HepG2 (cell line): ENCODE results near the gene DLEC1. TPM values are rescaled to one million over a fixed set of nuclear protein-coding genes. Genes with fewer than 3 reads are reported as not detected.
A peak's percentile ranks its signal among the peaks of the same experiment; 100 is the strongest.

ENCODE experiments used
- FOXO1 ChIP-seq: sonication (generic); formaldehyde crosslinking; IDR thresholded peaks from 2 replicates; pipeline ENCODE4 v1.4.0; 2020; ENCODE audit warnings: missing genetic modification reagents
- HMGA1 ChIP-seq: sonication (generic); formaldehyde crosslinking; conservative IDR thresholded peaks from 2 replicates; pipeline ENCODE4 v1.4.0; 2020; ENCODE audit warnings: missing genetic modification reagents
- KDM4B ChIP-seq: sonication (generic); formaldehyde crosslinking; IDR thresholded peaks from 2 replicates; pipeline ENCODE4 v1.4.0; 2020; ENCODE audit warnings: missing genetic modification reagents
- MBD4 ChIP-seq: IDR thresholded peaks from 2 replicates; pipeline ENCODE4 v1.6.1; 2012; ENCODE audit warnings: low read length, inconsistent platforms, borderline replicate concordance
- NFYC ChIP-seq: IDR thresholded peaks from 2 replicates; pipeline ENCODE4 v1.6.1; 2016; ENCODE audit warnings: missing genetic modification reagents, missing compliant biosample characterization
- RFXANK ChIP-seq: IDR thresholded peaks from 2 replicates; pipeline ENCODE4 v1.6.1; 2016
- SMARCC2 ChIP-seq: fragments of 450-650 bp; IDR thresholded peaks from 2 replicates; pipeline ENCODE4 v1.6.1; 2017; ENCODE audit warnings: antibody characterized with exemption, mild to moderate bottlenecking
- TCF12 ChIP-seq, 2 experiments: fragments of 450-650 bp in 1 of 2; sonication (generic) in 1 of 2; formaldehyde crosslinking in 1 of 2; IDR thresholded peaks; 2 replicates each; pipeline versions ENCODE4 v1.6.1 to v1.8.0; 2017 to 2022; ENCODE audit warnings: antibody characterized with exemption in 1 of 2, mild to moderate bottlenecking in 1 of 2, missing genetic modification reagents in 1 of 2, moderate library complexity in 1 of 2
- ZC3H4 ChIP-seq: sonication (generic); formaldehyde crosslinking; IDR thresholded peaks from 2 replicates; pipeline ENCODE4 v1.4.0; 2020; ENCODE audit warnings: missing genetic modification reagents, borderline replicate concordance
- ZFAT ChIP-seq: sonication (generic); formaldehyde crosslinking; conservative IDR thresholded peaks from 2 replicates; pipeline ENCODE4 v1.8.1; 2023; ENCODE audit warnings: missing genetic modification reagents, inconsistent platforms
- ZNF382 ChIP-seq: sonication (generic); formaldehyde crosslinking; IDR thresholded peaks from 2 replicates; pipeline ENCODE4 v1.5.0; 2020; ENCODE audit warnings: missing genetic modification reagents, mild to moderate bottlenecking, borderline replicate concordance
- ZNF430 ChIP-seq: sonication (generic); formaldehyde crosslinking; IDR thresholded peaks from 2 replicates; pipeline ENCODE4 v1.9.0; 2021; ENCODE audit warnings: mild to moderate bottlenecking, missing genetic modification reagents
- ZNF441 ChIP-seq: sonication (generic); formaldehyde crosslinking; IDR thresholded peaks from 2 replicates; pipeline ENCODE4 v1.7.0; 2021; ENCODE audit warnings: missing genetic modification reagents, borderline replicate concordance
- ZNF543 ChIP-seq: sonication (generic); formaldehyde crosslinking; IDR thresholded peaks from 2 replicates; pipeline ENCODE4 v1.4.0; 2020; ENCODE audit warnings: mild to moderate bottlenecking, missing genetic modification reagents
- ZNF766 ChIP-seq: sonication (generic); formaldehyde crosslinking; IDR thresholded peaks from 2 replicates; pipeline ENCODE4 v1.5.0; 2020; ENCODE audit warnings: missing genetic modification reagents, borderline replicate concordance
- ZNF883 ChIP-seq: sonication (generic); formaldehyde crosslinking; IDR thresholded peaks from 2 replicates; pipeline ENCODE4 v1.5.1; 2020; ENCODE audit warnings: mild to moderate bottlenecking, missing genetic modification reagents; ENCODE audit errors: not compliant biosample characterization
- polyA plus RNA-seq, 8 experiments: library from polyadenylated mRNA; depleted of rRNA in 3 of 8; stranded (reverse) in 7 of 8; unstranded in 1 of 8; fragments of >200 nt; fragmentation: Illumina TruSeq in 4 of 8; extraction: Trizol in 4 of 8; gene quantifications; 2 replicates each; pipeline versions ENCODE4 v1.2.1 to v1.2.3, GENCODE V29; 2011 to 2016; ENCODE audit warnings: low read depth in 4 of 8, missing spikeins in 1 of 8, mixed read lengths in 1 of 8; ENCODE audit not compliant: insufficient read depth in 1 of 8
- total RNA-seq, 5 experiments: library from RNA; depleted of rRNA; stranded (reverse); fragments of >200 nt; fragmentation: Illumina TruSeq; extraction: Trizol; gene quantifications; 2 replicates each; pipeline ENCODE4 v1.2.3, GENCODE V29; 2016; ENCODE audit warnings: low read depth in 1 of 5
- TF ChIP-seq, protein P1 (sequence below): sonication (generic); formaldehyde crosslinking; IDR thresholded peaks from 2 replicates; pipeline ENCODE4 v1.8.1; 2023; ENCODE audit warnings: mild to moderate bottlenecking, missing genetic modification reagents
- TF ChIP-seq, protein P2 (sequence below): sonication (generic); formaldehyde crosslinking; IDR thresholded peaks from 2 replicates; pipeline ENCODE4 v1.5.0; 2020; ENCODE audit warnings: missing genetic modification reagents
- TF ChIP-seq, protein P3 (sequence below): sonication (generic); formaldehyde crosslinking; IDR thresholded peaks from 2 replicates; pipeline ENCODE4 v1.5.1; 2020; ENCODE audit warnings: missing genetic modification reagents, mild to moderate bottlenecking, borderline replicate concordance
- TF ChIP-seq, protein P4 (sequence below): sonication (generic); formaldehyde crosslinking; conservative IDR thresholded peaks from 2 replicates; pipeline ENCODE4 v1.8.0; 2022; ENCODE audit warnings: low read depth, missing genetic modification reagents
- TF ChIP-seq, protein P5 (sequence below): sonication (generic); formaldehyde crosslinking; IDR thresholded peaks from 2 replicates; pipeline ENCODE4 v1.4.0; 2020; ENCODE audit warnings: missing genetic modification reagents

The DLEC1 gene
- total and polyA plus RNA-seq, 2 of the 13 experiments (the other 11 are each of a cell fraction or from before 2014, with no cell fraction given), result 0.09 TPM; not detected in 1

DNA sequence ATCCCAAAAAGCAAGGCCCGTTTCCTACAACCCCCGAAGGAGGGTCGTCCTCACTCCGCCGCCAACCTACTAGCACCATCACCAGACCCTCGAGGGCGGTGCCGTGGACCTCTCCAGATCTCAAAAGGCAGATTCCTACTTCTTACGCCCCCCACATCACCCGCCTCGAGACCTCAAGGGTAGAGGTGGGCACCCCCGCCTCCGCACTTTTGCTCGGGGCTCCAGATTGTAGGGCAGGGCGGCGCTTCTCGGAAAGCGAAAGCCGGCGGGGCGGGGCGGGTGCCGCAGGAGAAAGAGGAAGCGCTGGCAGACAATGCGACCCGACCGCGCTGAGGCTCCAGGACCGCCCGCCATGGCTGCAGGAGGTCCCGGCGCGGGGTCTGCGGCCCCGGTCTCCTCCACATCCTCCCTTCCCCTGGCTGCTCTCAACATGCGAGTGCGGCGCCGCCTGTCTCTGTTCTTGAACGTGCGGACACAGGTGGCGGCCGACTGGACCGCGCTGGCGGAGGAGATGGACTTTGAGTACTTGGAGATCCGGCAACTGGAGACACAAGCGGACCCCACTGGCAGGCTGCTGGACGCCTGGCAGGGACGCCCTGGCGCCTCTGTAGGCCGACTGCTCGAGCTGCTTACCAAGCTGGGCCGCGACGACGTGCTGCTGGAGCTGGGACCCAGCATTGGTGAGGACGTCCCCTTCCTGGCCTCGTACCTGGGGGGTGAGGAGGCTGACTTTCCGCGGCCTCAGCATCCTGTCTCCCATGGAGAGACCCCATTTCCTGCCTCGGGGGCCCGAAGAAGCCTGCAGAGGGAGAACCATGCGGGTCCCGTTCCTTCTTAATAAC is 99.6 kb downstream of the DLEC1 start, which contains the start of gene MYD88 (continued):
- TF ChIP-seq, protein P1, sequence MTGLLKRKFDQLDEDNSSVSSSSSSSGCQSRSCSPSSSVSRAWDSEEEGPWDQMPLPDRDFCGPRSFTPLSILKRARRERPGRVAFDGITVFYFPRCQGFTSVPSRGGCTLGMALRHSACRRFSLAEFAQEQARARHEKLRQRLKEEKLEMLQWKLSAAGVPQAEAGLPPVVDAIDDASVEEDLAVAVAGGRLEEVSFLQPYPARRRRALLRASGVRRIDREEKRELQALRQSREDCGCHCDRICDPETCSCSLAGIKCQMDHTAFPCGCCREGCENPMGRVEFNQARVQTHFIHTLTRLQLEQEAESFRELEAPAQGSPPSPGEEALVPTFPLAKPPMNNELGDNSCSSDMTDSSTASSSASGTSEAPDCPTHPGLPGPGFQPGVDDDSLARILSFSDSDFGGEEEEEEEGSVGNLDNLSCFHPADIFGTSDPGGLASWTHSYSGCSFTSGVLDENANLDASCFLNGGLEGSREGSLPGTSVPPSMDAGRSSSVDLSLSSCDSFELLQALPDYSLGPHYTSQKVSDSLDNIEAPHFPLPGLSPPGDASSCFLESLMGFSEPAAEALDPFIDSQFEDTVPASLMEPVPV, result no peak
- TF ChIP-seq, protein P2, sequence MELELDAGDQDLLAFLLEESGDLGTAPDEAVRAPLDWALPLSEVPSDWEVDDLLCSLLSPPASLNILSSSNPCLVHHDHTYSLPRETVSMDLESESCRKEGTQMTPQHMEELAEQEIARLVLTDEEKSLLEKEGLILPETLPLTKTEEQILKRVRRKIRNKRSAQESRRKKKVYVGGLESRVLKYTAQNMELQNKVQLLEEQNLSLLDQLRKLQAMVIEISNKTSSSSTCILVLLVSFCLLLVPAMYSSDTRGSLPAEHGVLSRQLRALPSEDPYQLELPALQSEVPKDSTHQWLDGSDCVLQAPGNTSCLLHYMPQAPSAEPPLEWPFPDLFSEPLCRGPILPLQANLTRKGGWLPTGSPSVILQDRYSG, result no peak
- TF ChIP-seq ZNF543 (CRISPR knock-in tag) (peak; percentile 50; the same call in 1 of the 2 replicates), ZNF441 (peak; percentile 73; the same call in 1 of the 2 replicates), ZNF766 (CRISPR knock-in tag) (peak; percentile 78; the same call in 1 of the 2 replicates), ZNF430 (CRISPR knock-in tag) (no peak), NFYC (no peak), RFXANK (CRISPR knock-in tag) (no peak), ZNF382 (CRISPR knock-in tag) (no peak), FOXO1 (CRISPR knock-in tag) (no peak), TCF12 (IDR thresholded peaks at IDR 0.05) (no peak), TCF12 (CRISPR knock-in tag; IDR thresholded peaks at IDR 0.05) (peak; percentile 82), SMARCC2 (no peak), HMGA1 (CRISPR knock-in tag) (no peak), KDM4B (CRISPR knock-in tag) (0 out of 2 replicates have a peak, but pooled peaks have one; percentile 17), ZFAT (CRISPR knock-in tag) (0 out of 2 replicates have a peak, but pooled peaks have one; percentile 20), ZC3H4 (no peak), MBD4 (no peak), ZNF883 (CRISPR knock-in tag) (no peak)
- TF ChIP-seq, protein P3, sequence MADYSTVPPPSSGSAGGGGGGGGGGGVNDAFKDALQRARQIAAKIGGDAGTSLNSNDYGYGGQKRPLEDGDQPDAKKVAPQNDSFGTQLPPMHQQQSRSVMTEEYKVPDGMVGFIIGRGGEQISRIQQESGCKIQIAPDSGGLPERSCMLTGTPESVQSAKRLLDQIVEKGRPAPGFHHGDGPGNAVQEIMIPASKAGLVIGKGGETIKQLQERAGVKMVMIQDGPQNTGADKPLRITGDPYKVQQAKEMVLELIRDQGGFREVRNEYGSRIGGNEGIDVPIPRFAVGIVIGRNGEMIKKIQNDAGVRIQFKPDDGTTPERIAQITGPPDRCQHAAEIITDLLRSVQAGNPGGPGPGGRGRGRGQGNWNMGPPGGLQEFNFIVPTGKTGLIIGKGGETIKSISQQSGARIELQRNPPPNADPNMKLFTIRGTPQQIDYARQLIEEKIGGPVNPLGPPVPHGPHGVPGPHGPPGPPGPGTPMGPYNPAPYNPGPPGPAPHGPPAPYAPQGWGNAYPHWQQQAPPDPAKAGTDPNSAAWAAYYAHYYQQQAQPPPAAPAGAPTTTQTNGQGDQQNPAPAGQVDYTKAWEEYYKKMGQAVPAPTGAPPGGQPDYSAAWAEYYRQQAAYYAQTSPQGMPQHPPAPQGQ (CRISPR knock-in tag), result no peak
- TF ChIP-seq, protein P4, sequence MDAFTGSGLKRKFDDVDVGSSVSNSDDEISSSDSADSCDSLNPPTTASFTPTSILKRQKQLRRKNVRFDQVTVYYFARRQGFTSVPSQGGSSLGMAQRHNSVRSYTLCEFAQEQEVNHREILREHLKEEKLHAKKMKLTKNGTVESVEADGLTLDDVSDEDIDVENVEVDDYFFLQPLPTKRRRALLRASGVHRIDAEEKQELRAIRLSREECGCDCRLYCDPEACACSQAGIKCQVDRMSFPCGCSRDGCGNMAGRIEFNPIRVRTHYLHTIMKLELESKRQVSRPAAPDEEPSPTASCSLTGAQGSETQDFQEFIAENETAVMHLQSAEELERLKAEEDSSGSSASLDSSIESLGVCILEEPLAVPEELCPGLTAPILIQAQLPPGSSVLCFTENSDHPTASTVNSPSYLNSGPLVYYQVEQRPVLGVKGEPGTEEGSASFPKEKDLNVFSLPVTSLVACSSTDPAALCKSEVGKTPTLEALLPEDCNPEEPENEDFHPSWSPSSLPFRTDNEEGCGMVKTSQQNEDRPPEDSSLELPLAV (CRISPR knock-in tag), result no peak
- TF ChIP-seq, protein P5, sequence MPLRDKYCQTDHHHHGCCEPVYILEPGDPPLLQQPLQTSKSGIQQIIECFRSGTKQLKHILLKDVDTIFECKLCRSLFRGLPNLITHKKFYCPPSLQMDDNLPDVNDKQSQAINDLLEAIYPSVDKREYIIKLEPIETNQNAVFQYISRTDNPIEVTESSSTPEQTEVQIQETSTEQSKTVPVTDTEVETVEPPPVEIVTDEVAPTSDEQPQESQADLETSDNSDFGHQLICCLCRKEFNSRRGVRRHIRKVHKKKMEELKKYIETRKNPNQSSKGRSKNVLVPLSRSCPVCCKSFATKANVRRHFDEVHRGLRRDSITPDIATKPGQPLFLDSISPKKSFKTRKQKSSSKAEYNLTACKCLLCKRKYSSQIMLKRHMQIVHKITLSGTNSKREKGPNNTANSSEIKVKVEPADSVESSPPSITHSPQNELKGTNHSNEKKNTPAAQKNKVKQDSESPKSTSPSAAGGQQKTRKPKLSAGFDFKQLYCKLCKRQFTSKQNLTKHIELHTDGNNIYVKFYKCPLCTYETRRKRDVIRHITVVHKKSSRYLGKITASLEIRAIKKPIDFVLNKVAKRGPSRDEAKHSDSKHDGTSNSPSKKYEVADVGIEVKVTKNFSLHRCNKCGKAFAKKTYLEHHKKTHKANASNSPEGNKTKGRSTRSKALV, result 0 out of 2 replicates have a peak, but pooled peaks have one; percentile 40
